ENCODE measurements around the gene SYT5. TPM values are rescaled to one million over a fixed set of nuclear protein-coding genes. Genes with fewer than 3 reads are reported as not detected.

Gene SYT5
- not detected for total RNA-seq

GRCh38 chr19:55179606-55180484 is at the start of gene SYT5:
Gene SYT5, minus strand, starts transcription at chr19:55180289. Its CDS starts 1,248 bp downstream, at chr19:55179041.

GRCh38 chr19:55228403-55229031 is 48.4 kb upstream of the SYT5 start, which contains the start of gene TMEM86B:
Gene TMEM86B, minus strand, starts transcription at chr19:55228763. Its CDS starts 22 bp downstream, at chr19:55228741.

GRCh38 chr19:55208880-55209692 is 29.0 kb upstream of the SYT5 start, which contains the start of gene PTPRH:
Gene PTPRH, minus strand, starts transcription at chr19:55209501. Its CDS starts 68 bp downstream, at chr19:55209433.

GRCh38 chr19:55166530-55167268 is 13.4 kb downstream of the SYT5 start, which contains the start of gene DNAAF3:
Gene DNAAF3, minus strand, starts transcription at chr19:55166613. Its CDS starts 200 bp downstream, at chr19:55166413.

GRCh38 chr19:55157064-55157908 is 22.8 kb downstream of the SYT5 start, which contains the start of gene TNNI3:
Gene TNNI3, minus strand, starts transcription at chr19:55157732. Its CDS starts 143 bp downstream, at chr19:55157589.

GRCh38 chr19:55149078-55150003 is 30.7 kb downstream of the SYT5 start, which contains the start of gene TNNT1:
Gene TNNT1, minus strand, starts transcription at chr19:55149206. Its CDS starts 2,049 bp downstream, at chr19:55147157.

Small RNA genes lying within 50 kb of the gene (microRNA-seq; reads per million reads assigned to microRNA genes)
- gene MIR7975 (ENCODE audit: borderline microRNAs expressed, borderline replicate concordance) = not detected

Other genes starting within 250 kb of the SYT5 start
- not detected for gene NLRP7, start 232.8 kb downstream of the SYT5 start, total RNA-seq
- 10 to 100 TPM; 16.5 to 19.0 TPM for gene NLRP2, start 213.9 kb downstream of the SYT5 start, total RNA-seq
- gene GP6, start 142.0 kb downstream of the SYT5 start, total RNA-seq = under 1 TPM; 0.26 to 0.43 TPM
- 10 to 100 TPM; 19.7 to 21.7 TPM for gene RDH13, start 117.1 kb downstream of the SYT5 start, total RNA-seq
- gene EPS8L1, start 104.4 kb downstream of the SYT5 start, total RNA-seq = 1 to 10 TPM; 3.1 to 4.3 TPM
- 100 to 1,000 TPM; 135 to 141 TPM for gene PPP1R12C, start 62.7 kb downstream of the SYT5 start, total RNA-seq
- not detected for gene TNNT1, start 31.1 kb downstream of the SYT5 start, total RNA-seq
- gene TNNI3, start 22.6 kb downstream of the SYT5 start, total RNA-seq = not detected
- not detected for gene DNAAF3, start 13.7 kb downstream of the SYT5 start, total RNA-seq
- gene PTPRH, start 29.2 kb upstream of the SYT5 start, total RNA-seq = not detected
- 10 to 100 TPM; 11.7 to 14.0 TPM for gene TMEM86B, start 48.5 kb upstream of the SYT5 start, total RNA-seq
- gene PPP6R1, start 78.7 kb upstream of the SYT5 start, total RNA-seq = 100 to 1,000 TPM; 179 to 181 TPM
- 10 to 100 TPM; 23.0 to 25.5 TPM for gene HSPBP1, start 99.8 kb upstream of the SYT5 start, total RNA-seq
- 1 to 10 TPM; 4.0 to 5.9 TPM for gene BRSK1, start 103.7 kb upstream of the SYT5 start, total RNA-seq
- under 1 TPM in 1 of 2 experiments, not detected in 1; 0.29 TPM for gene TMEM150B, start 145.1 kb upstream of the SYT5 start, total RNA-seq
- 10 to 100 TPM; 24.2 to 25.6 TPM for gene KMT5C, start 159.6 kb upstream of the SYT5 start, total RNA-seq
- under 1 TPM in 1 of 2 experiments, not detected in 1; 0.14 TPM for gene COX6B2, start 174.4 kb upstream of the SYT5 start, total RNA-seq
- not detected for gene GARIN5B, start 183.0 kb upstream of the SYT5 start, total RNA-seq
- gene IL11, start 190.2 kb upstream of the SYT5 start, total RNA-seq = under 1 TPM; 0.15 to 0.29 TPM
- not detected for gene TMEM190, start 196.5 kb upstream of the SYT5 start, total RNA-seq
- gene TMEM238, start 204.0 kb upstream of the SYT5 start, total RNA-seq = 10 to 100 TPM; 28.2 to 31.1 TPM
- gene RPL28, start 205.6 kb upstream of the SYT5 start, total RNA-seq = 1,000 to 10,000 TPM; 3,962 to 3,998 TPM
- 100 to 1,000 TPM; 146 to 148 TPM for gene UBE2S, start 227.5 kb upstream of the SYT5 start, total RNA-seq